GM19467 (cell line): Measurements from ENCODE around the gene EXO1.
"Not testable (repeated sequence)": the region's sequence is repeated elsewhere in the genome, so short reads cannot be mapped to it uniquely, and the experiment has no call there.

Experiments used
- ATAC-seq: cut with Tn5 transposase; IDR thresholded peaks from one replicate; pipeline ENCODE4 v1.9.1; 2021; ENCODE audit warnings: mild to moderate bottlenecking, moderate library complexity; ENCODE audit not compliant: unreplicated experiment

EXO1 gene

GRCh38 chr1:241834733-241835377 is 13.1 kb upstream of the EXO1 start:
- no peak for ATAC-seq

- ATAC-seq, result no peak
Measured at GRCh38 chr1:241836941-241837340, 11.1 kb upstream of the EXO1 start.

GRCh38 chr1:241837416-241837815 is 10.6 kb upstream of the EXO1 start:
- ATAC-seq, result no peak

GRCh38 chr1:241837901-241838300 is 10.1 kb upstream of the EXO1 start:
- ATAC-seq, result no peak

- no peak for ATAC-seq
Measured at GRCh38 chr1:241838897-241839296, 9.1 kb upstream of the EXO1 start.

- ATAC-seq, result no peak
Measured at GRCh38 chr1:241839369-241839979, 8.5 kb upstream of the EXO1 start.

GRCh38 chr1:241840164-241840563 is 7.8 kb upstream of the EXO1 start:
- no peak for ATAC-seq

GRCh38 chr1:241841691-241842090 is 6.3 kb upstream of the EXO1 start:
- ATAC-seq, result no peak

GRCh38 chr1:241842565-241842964 is 5.4 kb upstream of the EXO1 start:
- ATAC-seq, result no peak

- ATAC-seq, result no peak
Measured at GRCh38 chr1:241844593-241844992, 3.4 kb upstream of the EXO1 start.

- no peak for ATAC-seq
Measured at GRCh38 chr1:241846375-241846774, 1.6 kb upstream of the EXO1 start.

GRCh38 chr1:241846862-241847539 is 1.0 kb upstream of the EXO1 start:
- no peak for ATAC-seq

- no peak for ATAC-seq
Measured at GRCh38 chr1:241847540-241847795, 536 bp upstream of the EXO1 start.

GRCh38 chr1:241848686-241849344 is 811 bp downstream of the EXO1 start:
- ATAC-seq, result no peak

GRCh38 chr1:241849345-241849695 is 1.3 kb downstream of the EXO1 start:
- ATAC-seq, result no peak

GRCh38 chr1:241855545-241856140 is 7.6 kb downstream of the EXO1 start:
- not testable (repeated sequence) for ATAC-seq

- ATAC-seq, result no peak
Measured at GRCh38 chr1:241857131-241857530, 9.1 kb downstream of the EXO1 start.

GRCh38 chr1:241860922-241861321 is 12.9 kb downstream of the EXO1 start:
- no peak for ATAC-seq

GRCh38 chr1:241869022-241869421 is 21.0 kb downstream of the EXO1 start:
- no peak for ATAC-seq

GRCh38 chr1:241870336-241870735 is 22.3 kb downstream of the EXO1 start:
- no peak for ATAC-seq

GRCh38 chr1:241870746-241871430 is 22.9 kb downstream of the EXO1 start:
- ATAC-seq, result no peak
